Progenitor cell of endocrine pancreas (in vitro differentiated cells): ENCODE data around the gene KLHL6. TPM values are rescaled to one million over a fixed set of nuclear protein-coding genes. Genes with fewer than 3 reads are reported as not detected.

Experiments
- DNase-seq: peaks from one replicate; pipeline ENCODE4 v3.0.0; 2021; ENCODE audit warnings: low spot score; ENCODE audit not compliant: unreplicated experiment
- H3K27ac Mint-ChIP-seq: 2 replicates; pipeline ENCODE4 v1.8.0; 2021; ENCODE audit warnings: mild to moderate bottlenecking, moderate library complexity, mixed read lengths
- H3K27me3 Mint-ChIP-seq: 2 replicates; pipeline ENCODE4 v1.8.0; 2021; ENCODE audit warnings: mixed read lengths
- H3K36me3 Mint-ChIP-seq: 2 replicates; pipeline ENCODE4 v1.8.0; 2022; ENCODE audit warnings: mixed read lengths; ENCODE audit not compliant: insufficient read depth
- H3K4me1 Mint-ChIP-seq: 2 replicates; pipeline ENCODE4 v1.8.0; 2021; ENCODE audit warnings: low read depth, mixed read lengths
- H3K4me3 Mint-ChIP-seq: 2 replicates; pipeline ENCODE4 v1.8.0; 2021; ENCODE audit warnings: low read depth, mild to moderate bottlenecking, moderate library complexity, mixed read lengths
- H3K9me3 Mint-ChIP-seq: 2 replicates; pipeline ENCODE4 v1.8.0; 2021; ENCODE audit warnings: low read depth, mixed read lengths
- total RNA-seq: library from RNA; stranded (reverse); gene quantifications from 2 replicates; pipeline ENCODE4 v1.2.1, GENCODE V29; 2021
- TF ChIP-seq, protein P1 (sequence below): fragments of 200-600 bp; sonication (generic); IDR thresholded peaks from one replicate; pipeline ENCODE4 v1.5.0; 2021; ENCODE audit warnings: antibody characterized with exemption, mild to moderate bottlenecking; ENCODE audit not compliant: unreplicated experiment

Gene KLHL6
- total RNA-seq, 1 donor from 2014 or later = 0.12 TPM

DNA sequence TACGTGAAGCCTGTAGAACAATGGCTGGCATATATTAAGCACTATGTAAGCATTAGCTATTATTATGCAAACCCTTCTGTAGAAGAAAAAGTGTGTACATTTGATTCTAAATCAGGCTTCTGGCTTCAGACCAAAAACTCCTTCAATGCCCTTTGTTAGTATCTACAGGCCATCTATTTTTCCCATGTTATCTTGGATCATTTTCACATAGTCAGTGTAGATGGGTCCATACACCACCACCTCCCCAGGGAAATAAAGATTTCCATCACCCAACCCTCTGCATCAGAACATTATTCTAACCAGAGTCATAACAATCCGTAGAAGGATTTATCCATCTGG, 8.0 kb upstream of the KLHL6 start:
- no peaks in the 10 kb centered on the region for H3K9me3 Mint-ChIP-seq
- TF ChIP-seq, protein P1, sequence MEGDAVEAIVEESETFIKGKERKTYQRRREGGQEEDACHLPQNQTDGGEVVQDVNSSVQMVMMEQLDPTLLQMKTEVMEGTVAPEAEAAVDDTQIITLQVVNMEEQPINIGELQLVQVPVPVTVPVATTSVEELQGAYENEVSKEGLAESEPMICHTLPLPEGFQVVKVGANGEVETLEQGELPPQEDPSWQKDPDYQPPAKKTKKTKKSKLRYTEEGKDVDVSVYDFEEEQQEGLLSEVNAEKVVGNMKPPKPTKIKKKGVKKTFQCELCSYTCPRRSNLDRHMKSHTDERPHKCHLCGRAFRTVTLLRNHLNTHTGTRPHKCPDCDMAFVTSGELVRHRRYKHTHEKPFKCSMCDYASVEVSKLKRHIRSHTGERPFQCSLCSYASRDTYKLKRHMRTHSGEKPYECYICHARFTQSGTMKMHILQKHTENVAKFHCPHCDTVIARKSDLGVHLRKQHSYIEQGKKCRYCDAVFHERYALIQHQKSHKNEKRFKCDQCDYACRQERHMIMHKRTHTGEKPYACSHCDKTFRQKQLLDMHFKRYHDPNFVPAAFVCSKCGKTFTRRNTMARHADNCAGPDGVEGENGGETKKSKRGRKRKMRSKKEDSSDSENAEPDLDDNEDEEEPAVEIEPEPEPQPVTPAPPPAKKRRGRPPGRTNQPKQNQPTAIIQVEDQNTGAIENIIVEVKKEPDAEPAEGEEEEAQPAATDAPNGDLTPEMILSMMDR = no peak
- H3K27me3 Mint-ChIP-seq = no peaks in the 10 kb centered on the region
- no peak for DNase-seq
- peaks cover 3% of the 10 kb centered on the region for H3K4me1 Mint-ChIP-seq
- no peak overlapping the region for H3K27ac Mint-ChIP-seq
- no peaks in the 10 kb centered on the region for H3K36me3 Mint-ChIP-seq
- H3K4me3 Mint-ChIP-seq = no peak overlapping the region

DNA sequence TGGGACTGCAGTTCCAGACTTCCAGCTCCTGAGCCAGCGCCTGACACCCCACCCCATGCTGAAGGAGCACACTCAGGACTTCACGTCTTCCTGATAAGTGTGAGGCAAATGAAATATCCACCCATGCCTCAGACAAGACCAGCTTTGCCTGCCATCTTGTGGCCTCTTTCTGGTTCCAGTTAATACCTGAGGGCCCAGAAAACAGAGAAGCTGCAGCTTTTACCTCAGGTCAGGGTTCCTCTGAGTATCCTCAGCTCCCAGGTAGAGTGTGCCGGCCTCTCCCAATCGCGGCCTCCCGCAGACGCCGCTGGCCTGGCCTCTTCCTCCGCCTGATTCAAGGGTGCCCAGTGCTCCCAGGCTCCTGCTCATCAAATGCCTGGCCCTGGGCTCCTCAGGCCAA, 5.1 kb upstream of the KLHL6 start:
- peaks cover 3% of the 10 kb centered on the region for H3K4me1 Mint-ChIP-seq
- H3K4me3 Mint-ChIP-seq = no peak overlapping the region
- no peaks in the 10 kb centered on the region for H3K9me3 Mint-ChIP-seq
- H3K27ac Mint-ChIP-seq = no peak overlapping the region
- TF ChIP-seq, protein P1 = no peak
- no peaks in the 10 kb centered on the region for H3K36me3 Mint-ChIP-seq
- no peak for DNase-seq
- no peaks in the 10 kb centered on the region for H3K27me3 Mint-ChIP-seq

DNA sequence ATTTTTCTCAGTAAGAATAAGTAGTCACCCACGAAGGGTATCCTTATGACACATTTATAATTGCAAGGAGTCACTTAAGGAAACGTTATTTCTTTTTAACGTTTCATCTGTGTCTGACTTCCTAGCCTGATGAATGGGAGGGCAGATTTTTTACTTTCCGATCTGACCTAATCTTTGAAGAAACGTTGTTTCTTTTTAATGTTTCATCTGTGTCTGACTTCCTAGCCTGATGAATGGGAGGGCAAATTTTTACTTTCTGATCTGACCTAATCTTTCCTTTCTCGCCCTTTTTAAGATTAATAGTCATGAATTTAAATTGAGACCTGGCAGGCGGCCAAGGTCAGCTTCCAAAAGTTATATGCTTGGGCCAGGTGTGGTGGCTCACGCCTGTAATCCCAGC, 3.0 kb upstream of the KLHL6 start:
- Mint-ChIP-seq H3K36me3 (no peaks in the 10 kb centered on the region), H3K4me1 (peaks cover 9% of the 10 kb centered on the region), H3K27me3 (no peaks in the 10 kb centered on the region), H3K9me3 (no peaks in the 10 kb centered on the region), H3K4me3 (no peak overlapping the region), H3K27ac (no peak overlapping the region)
- DNase-seq = no peak
- TF ChIP-seq, protein P1 = no peak

DNA sequence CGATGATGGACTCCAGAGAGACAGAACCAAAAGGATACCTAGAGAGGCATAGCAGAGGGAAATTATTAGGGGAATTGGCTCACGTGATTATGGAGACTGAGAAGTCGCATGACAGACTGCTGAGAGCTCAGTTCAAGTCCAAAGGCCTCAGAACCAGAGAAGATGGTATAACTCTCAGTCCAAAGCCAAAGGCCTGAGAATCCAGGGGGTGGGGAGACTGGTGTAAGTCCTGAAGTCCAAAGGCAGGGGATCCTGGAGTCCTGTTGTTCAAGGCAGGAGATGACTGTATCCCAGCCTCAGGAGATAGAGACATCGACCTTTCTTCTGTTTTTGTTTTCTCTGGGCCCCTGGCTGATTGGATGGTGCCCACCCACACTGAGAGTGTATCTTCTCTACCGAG, 1.2 kb upstream of the KLHL6 start:
- TF ChIP-seq, protein P1 = no peak
- Mint-ChIP-seq H3K27ac (no peak overlapping the region), H3K4me3 (no peak overlapping the region), H3K36me3 (no peaks in the 10 kb centered on the region), H3K27me3 (peaks cover 4% of the 10 kb centered on the region), H3K9me3 (no peaks in the 10 kb centered on the region), H3K4me1 (peaks cover 15% of the 10 kb centered on the region)
- no peak for DNase-seq

DNA sequence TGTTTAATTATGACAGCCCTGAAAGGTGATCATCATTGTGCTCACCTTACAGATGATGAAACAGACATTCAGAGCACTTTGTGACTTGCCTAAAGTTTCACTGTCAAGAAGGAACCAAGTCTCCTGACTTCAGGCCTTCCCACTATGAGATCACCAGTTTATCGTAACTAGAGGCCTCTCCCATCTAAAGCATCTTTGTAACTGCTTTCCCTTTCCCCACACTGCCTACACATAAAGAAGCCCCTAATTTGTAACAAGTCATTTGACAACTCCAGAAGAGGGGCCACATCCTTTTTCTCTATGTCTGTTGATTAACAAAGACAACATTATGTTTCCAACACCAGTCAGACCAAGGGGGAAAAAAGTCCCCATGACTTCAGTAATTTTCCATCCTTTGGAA, 1.1 kb downstream of the KLHL6 start:
- TF ChIP-seq, protein P1 = no peak
- Mint-ChIP-seq H3K27ac (no peak overlapping the region), H3K9me3 (no peaks in the 10 kb centered on the region)

More for the DNA sequence above, 1.1 kb downstream of the KLHL6 start:
- peaks cover 14% of the 10 kb centered on the region for H3K4me1 Mint-ChIP-seq
- H3K27me3 Mint-ChIP-seq = peaks cover 4% of the 10 kb centered on the region
- no peaks in the 10 kb centered on the region for H3K36me3 Mint-ChIP-seq
- H3K4me3 Mint-ChIP-seq = no peak overlapping the region
- no peak for DNase-seq
